ENCODE measurements around the gene EPRS1.
"Not testable (repeated sequence)": the region's sequence is repeated elsewhere in the genome, so short reads cannot be mapped to it uniquely, and the experiment has no call there.

EPRS1 gene

GRCh38 chr1:220037810-220038209, 8.5 kb downstream of the EPRS1 start:
- DNase-seq: not testable (repeated sequence)

- no peak for DNase-seq
Measured at GRCh38 chr1:220032911-220033310, 13.4 kb downstream of the EPRS1 start.

- no peak for DNase-seq
Measured at GRCh38 chr1:220031287-220031686, 15.0 kb downstream of the EPRS1 start.

- no peak for DNase-seq
Measured at GRCh38 chr1:220028346-220028895, 17.9 kb downstream of the EPRS1 start.

- no peak for DNase-seq
Measured at GRCh38 chr1:220019071-220019470, 27.2 kb downstream of the EPRS1 start.

- DNase-seq: no peak
Measured at GRCh38 chr1:220013497-220013896, 32.8 kb downstream of the EPRS1 start.

- no peak for DNase-seq
Measured at GRCh38 chr1:220012259-220012658, 34.0 kb downstream of the EPRS1 start.

- no peak for DNase-seq
Measured at GRCh38 chr1:220011620-220012019, 34.7 kb downstream of the EPRS1 start.

- DNase-seq: no peak
Measured at GRCh38 chr1:220007438-220007837, 38.9 kb downstream of the EPRS1 start.

- DNase-seq: no peak
Measured at GRCh38 chr1:220005489-220005888, 40.8 kb downstream of the EPRS1 start.

- no peak for DNase-seq
Measured at GRCh38 chr1:220003610-220004299, 42.5 kb downstream of the EPRS1 start.

- no peak for DNase-seq
Measured at GRCh38 chr1:220003015-220003414, 43.3 kb downstream of the EPRS1 start.

GRCh38 chr1:220001095-220001501, 45.2 kb downstream of the EPRS1 start:
- no peak for DNase-seq

GRCh38 chr1:219999821-220000220, 46.5 kb downstream of the EPRS1 start:
- no peak for DNase-seq
